HCT116 (cell line): ENCODE data around the gene ZNF302.

Experiments used
- CEBPB ChIP-seq: IDR thresholded peaks from 2 replicates; pipeline ENCODE4 v1.6.1; 2012; ENCODE audit warnings: low read depth
- EGR1 ChIP-seq: IDR thresholded peaks from 2 replicates; pipeline ENCODE4 v1.6.1; 2012; ENCODE audit warnings: low read depth
- ELF1 ChIP-seq: IDR thresholded peaks from 2 replicates; pipeline ENCODE4 v1.6.1; 2012; ENCODE audit warnings: low read depth, borderline replicate concordance
- EZH2 ChIP-seq: fragments of 200-600 bp; sonication (generic); IDR thresholded peaks from 2 replicates; pipeline ENCODE4 v1.6.1; 2017; ENCODE audit warnings: antibody characterized with exemption, mixed run types
- EZH2phosphoT487 ChIP-seq: fragments of 200-600 bp; IDR thresholded peaks from 2 replicates; pipeline ENCODE4 v1.6.1; 2018; ENCODE audit warnings: antibody characterized with exemption, borderline replicate concordance
- POLR2A ChIP-seq: IDR thresholded peaks from 2 replicates; pipeline ENCODE4 v1.7.0; 2011; ENCODE audit warnings: borderline replicate concordance; ENCODE audit not compliant: insufficient read depth, insufficient read length; ENCODE audit errors: extremely low read depth
- POLR2AphosphoS5 ChIP-seq: IDR thresholded peaks from 2 replicates; pipeline ENCODE4 v1.6.1; 2011; ENCODE audit warnings: mild to moderate bottlenecking, low read depth, low read length, moderate library complexity
- RAD21 ChIP-seq: IDR thresholded peaks from 2 replicates; pipeline ENCODE4 v1.6.1; 2012; ENCODE audit warnings: low read depth, mild to moderate bottlenecking
- YY1 ChIP-seq: IDR thresholded peaks from 2 replicates; pipeline ENCODE4 v1.6.1; 2011; ENCODE audit warnings: low read length, low read depth, moderate library complexity, mild to moderate bottlenecking; ENCODE audit not compliant: insufficient replicate concordance; ENCODE audit errors: extremely low read depth
- ZNF274 ChIP-seq: fragments of 200-500 bp; sonication (Bioruptor generic); IDR thresholded peaks from 2 replicates; pipeline ENCODE4 v1.6.1; 2014; ENCODE audit warnings: mild to moderate bottlenecking, low read depth, low read length, inconsistent platforms
- TF ChIP-seq, protein P1 (sequence below): IDR thresholded peaks from 2 replicates; pipeline ENCODE4 v1.6.1; 2012
- TF ChIP-seq, protein P2 (sequence below): IDR thresholded peaks from 2 replicates; pipeline ENCODE4 v1.6.1; 2012; ENCODE audit warnings: low read depth
- TF ChIP-seq, protein P3 (sequence below), 3 experiments: fragments of 200-600 bp in 1 of 3; sonication (generic) in 1 of 3; IDR thresholded peaks in 2 of 3; conservative IDR thresholded peaks in 1 of 3; 2 replicates each; pipeline ENCODE4 v1.5.1; 2012 to 2017; ENCODE audit warnings: low read depth in 2 of 3, low read length in 2 of 3, antibody characterized with exemption in 1 of 3, borderline replicate concordance in 1 of 3, control low read depth in 1 of 3, mild to moderate bottlenecking in 1 of 3, mixed read lengths in 1 of 3, mixed run types in 1 of 3, moderate library complexity in 1 of 3; ENCODE audit not compliant: insufficient read depth in 1 of 3

DNA sequence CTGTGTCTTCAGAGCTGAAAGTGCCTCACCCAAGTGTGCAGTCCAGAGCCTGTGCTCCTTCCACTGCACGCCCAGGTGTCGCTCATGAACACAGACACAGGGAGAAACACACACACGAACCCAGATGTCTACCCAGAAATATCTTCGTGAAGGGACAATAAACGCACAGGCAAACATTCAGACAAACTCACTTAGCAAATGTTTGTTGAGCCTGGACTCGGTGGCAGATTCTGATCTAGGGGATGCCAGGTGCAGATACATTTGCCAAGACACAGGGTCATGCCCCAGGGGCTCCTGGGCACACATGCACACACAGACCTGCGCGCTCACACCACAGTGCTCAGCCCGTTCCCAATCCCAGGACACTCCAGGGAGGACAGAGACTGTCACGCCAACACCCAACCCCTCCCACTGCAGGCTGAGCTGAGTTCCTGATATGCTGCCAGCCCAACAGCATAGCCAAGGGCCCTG lies 32.5 kb upstream of the ZNF302 start:
- TF ChIP-seq EZH2 (no peak), POLR2AphosphoS5 (no peak), ELF1 (no peak), ZNF274 (no peak), POLR2A (no peak), EZH2phosphoT487 (no peak), YY1 (no peak), RAD21 (no peak), EGR1 (no peak), CEBPB (no peak)
- TF ChIP-seq, protein P1, sequence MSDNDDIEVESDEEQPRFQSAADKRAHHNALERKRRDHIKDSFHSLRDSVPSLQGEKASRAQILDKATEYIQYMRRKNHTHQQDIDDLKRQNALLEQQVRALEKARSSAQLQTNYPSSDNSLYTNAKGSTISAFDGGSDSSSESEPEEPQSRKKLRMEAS = no peak
- TF ChIP-seq, protein P2, sequence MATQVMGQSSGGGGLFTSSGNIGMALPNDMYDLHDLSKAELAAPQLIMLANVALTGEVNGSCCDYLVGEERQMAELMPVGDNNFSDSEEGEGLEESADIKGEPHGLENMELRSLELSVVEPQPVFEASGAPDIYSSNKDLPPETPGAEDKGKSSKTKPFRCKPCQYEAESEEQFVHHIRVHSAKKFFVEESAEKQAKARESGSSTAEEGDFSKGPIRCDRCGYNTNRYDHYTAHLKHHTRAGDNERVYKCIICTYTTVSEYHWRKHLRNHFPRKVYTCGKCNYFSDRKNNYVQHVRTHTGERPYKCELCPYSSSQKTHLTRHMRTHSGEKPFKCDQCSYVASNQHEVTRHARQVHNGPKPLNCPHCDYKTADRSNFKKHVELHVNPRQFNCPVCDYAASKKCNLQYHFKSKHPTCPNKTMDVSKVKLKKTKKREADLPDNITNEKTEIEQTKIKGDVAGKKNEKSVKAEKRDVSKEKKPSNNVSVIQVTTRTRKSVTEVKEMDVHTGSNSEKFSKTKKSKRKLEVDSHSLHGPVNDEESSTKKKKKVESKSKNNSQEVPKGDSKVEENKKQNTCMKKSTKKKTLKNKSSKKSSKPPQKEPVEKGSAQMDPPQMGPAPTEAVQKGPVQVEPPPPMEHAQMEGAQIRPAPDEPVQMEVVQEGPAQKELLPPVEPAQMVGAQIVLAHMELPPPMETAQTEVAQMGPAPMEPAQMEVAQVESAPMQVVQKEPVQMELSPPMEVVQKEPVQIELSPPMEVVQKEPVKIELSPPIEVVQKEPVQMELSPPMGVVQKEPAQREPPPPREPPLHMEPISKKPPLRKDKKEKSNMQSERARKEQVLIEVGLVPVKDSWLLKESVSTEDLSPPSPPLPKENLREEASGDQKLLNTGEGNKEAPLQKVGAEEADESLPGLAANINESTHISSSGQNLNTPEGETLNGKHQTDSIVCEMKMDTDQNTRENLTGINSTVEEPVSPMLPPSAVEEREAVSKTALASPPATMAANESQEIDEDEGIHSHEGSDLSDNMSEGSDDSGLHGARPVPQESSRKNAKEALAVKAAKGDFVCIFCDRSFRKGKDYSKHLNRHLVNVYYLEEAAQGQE = no peak
- TF ChIP-seq, protein P3, sequence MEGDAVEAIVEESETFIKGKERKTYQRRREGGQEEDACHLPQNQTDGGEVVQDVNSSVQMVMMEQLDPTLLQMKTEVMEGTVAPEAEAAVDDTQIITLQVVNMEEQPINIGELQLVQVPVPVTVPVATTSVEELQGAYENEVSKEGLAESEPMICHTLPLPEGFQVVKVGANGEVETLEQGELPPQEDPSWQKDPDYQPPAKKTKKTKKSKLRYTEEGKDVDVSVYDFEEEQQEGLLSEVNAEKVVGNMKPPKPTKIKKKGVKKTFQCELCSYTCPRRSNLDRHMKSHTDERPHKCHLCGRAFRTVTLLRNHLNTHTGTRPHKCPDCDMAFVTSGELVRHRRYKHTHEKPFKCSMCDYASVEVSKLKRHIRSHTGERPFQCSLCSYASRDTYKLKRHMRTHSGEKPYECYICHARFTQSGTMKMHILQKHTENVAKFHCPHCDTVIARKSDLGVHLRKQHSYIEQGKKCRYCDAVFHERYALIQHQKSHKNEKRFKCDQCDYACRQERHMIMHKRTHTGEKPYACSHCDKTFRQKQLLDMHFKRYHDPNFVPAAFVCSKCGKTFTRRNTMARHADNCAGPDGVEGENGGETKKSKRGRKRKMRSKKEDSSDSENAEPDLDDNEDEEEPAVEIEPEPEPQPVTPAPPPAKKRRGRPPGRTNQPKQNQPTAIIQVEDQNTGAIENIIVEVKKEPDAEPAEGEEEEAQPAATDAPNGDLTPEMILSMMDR (IDR thresholded peaks at IDR 0.05 in 2 of 3, conservative IDR thresholded peaks at IDR 0.05 in 1 of 3; ENCODE audit: borderline replicate concordance in 1 of 3, insufficient read depth in 1 of 3, low read depth in 2 of 3, low read length in 2 of 3) = no peak
